ENCODE measurements around the gene COQ7. TPM values are rescaled to one million over a fixed set of nuclear protein-coding genes. Genes with fewer than 3 reads are reported as not detected.

The COQ7 gene
- total RNA-seq, result 10 to 100 TPM; 33.8 to 34.9 TPM
- polyA plus RNA-seq (ENCODE audit: insufficient read length in 2 of 2), result 10 to 100 TPM; 36.2 to 38.0 TPM
- long read RNA-seq, donor 1, transcript COQ7-201 (6 exons, 2,657 nt), result major isoform, 13 of 18 reads
- long read RNA-seq, donor 1, partial matches to known transcripts, result 0 of 18 reads
- long read RNA-seq, donor 1, other reads (novel, unspliced or antisense), result 0 of 18 reads
- long read RNA-seq, donor 2, partial matches to known transcripts, result 0 of 2 reads
- long read RNA-seq, donor 2, other reads (novel, unspliced or antisense), result 0 of 2 reads
- long read RNA-seq, donor 3, transcript COQ7-201 (6 exons, 2,657 nt), result major isoform, 6 of 7 reads
- long read RNA-seq, donor 3, partial matches to known transcripts, result 0 of 7 reads
- long read RNA-seq, donor 3, other reads (novel, unspliced or antisense), result 0 of 7 reads
- long read RNA-seq, donor 4, transcript COQ7-201 (6 exons, 2,657 nt), result major isoform, 5 of 6 reads
- long read RNA-seq, donor 4, partial matches to known transcripts, result 0 of 6 reads
- long read RNA-seq, donor 4, other reads (novel, unspliced or antisense), result 0 of 6 reads

DNA sequence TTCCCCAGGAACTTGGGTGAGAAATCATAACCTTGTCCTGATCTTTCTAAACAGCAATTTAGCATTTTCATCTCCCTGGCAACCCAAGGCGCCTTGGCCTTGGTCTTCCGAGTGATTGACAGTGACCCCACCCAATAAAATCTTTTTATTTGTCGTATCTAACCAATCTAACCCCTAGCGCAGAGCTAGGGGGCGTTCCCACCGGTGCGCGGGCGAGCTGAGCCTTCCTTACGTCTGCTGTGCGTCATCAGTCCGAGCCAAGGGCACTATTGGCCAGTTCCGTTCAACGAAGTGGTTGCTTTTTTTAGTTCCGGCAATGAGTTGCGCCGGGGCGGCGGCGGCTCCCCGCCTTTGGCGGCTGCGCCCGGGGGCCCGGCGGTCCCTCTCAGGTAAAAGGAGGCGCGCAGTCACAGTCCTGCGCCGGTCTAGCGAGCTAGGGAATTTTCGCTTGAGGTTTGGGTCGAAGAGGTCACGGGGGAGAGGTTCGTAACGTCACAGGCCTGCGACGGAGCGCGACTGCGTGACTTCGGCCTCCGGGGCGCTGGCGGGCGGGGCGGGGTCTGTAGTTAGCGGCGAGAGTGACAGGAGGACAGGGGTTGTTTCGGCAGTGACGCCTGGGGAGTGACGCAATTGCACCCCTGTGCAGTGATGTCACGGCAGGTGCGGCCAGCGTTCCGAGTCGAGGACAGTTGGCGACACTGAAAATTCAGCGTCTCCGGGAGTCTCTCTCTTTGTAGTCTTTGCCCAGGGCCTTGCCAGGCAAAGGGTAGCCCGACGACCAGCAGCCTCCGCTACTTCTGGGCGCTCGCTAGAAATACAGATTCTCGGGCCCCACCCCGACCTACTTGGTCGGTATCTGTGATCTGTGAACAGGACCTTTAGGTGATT lies at the start of gene COQ7:
COQ7 (plus strand) TSS at position 266 of the 888 bp plus-strand sequence; CDS start at position 317, 51 bp downstream.
- peak; percentile 98 to 100 (median 100) for DNase-seq (ENCODE audit: low read depth in 4 of 6, low spot score in 6 of 6)
- no peaks in the 10 kb centered on the region for H3K9me3 ChIP-seq (ENCODE audit: control insufficient read depth, insufficient read depth, low read length)
- peak within 1 kb of the TSS; percentile 94 for H3K27ac ChIP-seq (ENCODE audit: low read depth, low read length)
- under 1% methylated on average over 68 of the region's 68 CpGs for WGBS (ENCODE audit: insufficient coverage)
- no peaks in the 10 kb centered on the region for H3K27me3 ChIP-seq (ENCODE audit: control insufficient read depth, insufficient read depth, low read length)
- peaks cover 12% of the 10 kb centered on the region for H3K36me3 ChIP-seq (ENCODE audit: control insufficient read depth, insufficient read depth, low read length)
- peaks cover 18% of the 10 kb centered on the region for H3K4me1 ChIP-seq (ENCODE audit: control insufficient read depth, insufficient read depth, low read length)
- H3K4me3 ChIP-seq (ENCODE audit: low read depth, low read length), result peak within 1 kb of the TSS; percentile 96

DNA sequence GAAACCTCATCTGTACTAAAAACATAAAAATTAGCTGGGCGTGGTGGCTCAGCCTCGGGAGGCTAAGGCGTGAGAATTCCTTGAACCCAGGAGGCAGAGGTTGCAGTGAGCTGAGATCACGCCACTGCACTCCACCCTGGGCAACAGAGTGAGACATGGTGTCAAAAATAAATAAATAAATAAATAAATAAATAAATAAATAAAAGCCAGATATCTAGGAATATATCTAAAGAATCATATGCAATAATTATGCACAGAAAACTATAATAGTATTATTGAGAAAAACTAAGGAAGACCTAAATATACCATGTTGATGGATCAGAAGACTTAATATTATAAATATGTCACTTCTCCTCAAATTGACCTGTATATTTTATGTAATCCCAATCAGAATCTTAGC lies 46.7 kb upstream of the COQ7 start:
- H3K4me1 ChIP-seq (ENCODE audit: control insufficient read depth, insufficient read depth, low read length), result no peaks in the 10 kb centered on the region
- no peaks in the 10 kb centered on the region for H3K27me3 ChIP-seq (ENCODE audit: control insufficient read depth, insufficient read depth, low read length)
- H3K27ac ChIP-seq (ENCODE audit: low read depth, low read length), result no peak overlapping the region
- peaks cover 22% of the 10 kb centered on the region for H3K36me3 ChIP-seq (ENCODE audit: control insufficient read depth, insufficient read depth, low read length)
- DNase-seq (ENCODE audit: low read depth in 4 of 6, low spot score in 6 of 6), result no peak
- WGBS (ENCODE audit: insufficient coverage), result no CpG with 5 or more reads among the region's 4 CpGs
- no peak overlapping the region for H3K4me3 ChIP-seq (ENCODE audit: low read depth, low read length)
- no peaks in the 10 kb centered on the region for H3K9me3 ChIP-seq (ENCODE audit: control insufficient read depth, insufficient read depth, low read length)

DNA sequence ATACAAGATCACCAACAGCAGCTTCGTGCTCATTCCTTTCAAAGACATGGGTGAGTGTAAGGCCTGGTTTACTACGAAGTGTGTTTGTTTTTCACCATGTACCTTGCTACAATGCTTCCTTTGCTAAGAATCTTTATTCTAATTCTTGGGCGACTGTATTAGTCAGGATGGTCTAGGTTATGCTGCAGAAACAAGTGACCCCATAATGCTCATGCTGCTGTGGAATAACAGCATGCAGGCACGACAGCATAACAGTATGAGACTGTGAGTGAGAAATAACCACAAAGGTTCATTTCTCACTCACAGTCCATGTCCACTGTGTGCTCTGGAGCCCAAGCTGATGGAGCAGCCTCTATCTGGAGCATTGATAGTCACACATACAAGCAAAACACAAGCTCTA lies 45.7 kb upstream of the COQ7 start:
- Histone ChIP-seq H3K27me3 (ENCODE audit: control insufficient read depth, insufficient read depth, low read length) (no peaks in the 10 kb centered on the region), H3K9me3 (ENCODE audit: control insufficient read depth, insufficient read depth, low read length) (no peaks in the 10 kb centered on the region), H3K4me3 (ENCODE audit: low read depth, low read length) (no peak overlapping the region), H3K27ac (ENCODE audit: low read depth, low read length) (no peak overlapping the region), H3K36me3 (ENCODE audit: control insufficient read depth, insufficient read depth, low read length) (peaks cover 22% of the 10 kb centered on the region), H3K4me1 (ENCODE audit: control insufficient read depth, insufficient read depth, low read length) (no peaks in the 10 kb centered on the region)
- 93% methylated on average over 2 of the region's 4 CpGs for WGBS (ENCODE audit: insufficient coverage)
- DNase-seq (ENCODE audit: low read depth in 4 of 6, low spot score in 6 of 6), result no peak

DNA sequence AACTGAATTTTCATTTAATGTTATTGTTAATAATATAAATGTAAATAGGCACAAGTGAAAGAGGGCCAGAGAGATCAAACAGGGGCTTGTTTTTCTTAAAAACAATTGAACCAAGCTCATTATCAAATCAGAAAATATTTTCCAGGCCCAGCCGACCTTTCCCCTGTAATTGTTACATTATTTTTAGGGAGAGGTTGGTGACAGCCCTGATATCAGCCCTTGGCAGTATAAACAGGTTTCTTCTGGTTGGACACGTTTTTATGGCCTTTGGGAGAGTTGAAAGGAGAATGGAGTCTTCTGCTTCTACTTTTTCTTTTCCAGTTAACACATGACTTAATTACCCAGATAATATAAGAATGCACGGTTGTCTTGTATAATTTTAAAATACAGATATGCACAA lies 40.0 kb upstream of the COQ7 start:
- Histone ChIP-seq H3K4me1 (ENCODE audit: control insufficient read depth, insufficient read depth, low read length) (no peaks in the 10 kb centered on the region), H3K4me3 (ENCODE audit: low read depth, low read length) (no peak overlapping the region), H3K9me3 (ENCODE audit: control insufficient read depth, insufficient read depth, low read length) (no peaks in the 10 kb centered on the region), H3K27me3 (ENCODE audit: control insufficient read depth, insufficient read depth, low read length) (no peaks in the 10 kb centered on the region), H3K27ac (ENCODE audit: low read depth, low read length) (no peak overlapping the region), H3K36me3 (ENCODE audit: control insufficient read depth, insufficient read depth, low read length) (peaks cover 25% of the 10 kb centered on the region)
- no CpG with 5 or more reads among the region's 3 CpGs for WGBS (ENCODE audit: insufficient coverage)
- DNase-seq (ENCODE audit: low read depth in 4 of 6, low spot score in 6 of 6), result no peak

DNA sequence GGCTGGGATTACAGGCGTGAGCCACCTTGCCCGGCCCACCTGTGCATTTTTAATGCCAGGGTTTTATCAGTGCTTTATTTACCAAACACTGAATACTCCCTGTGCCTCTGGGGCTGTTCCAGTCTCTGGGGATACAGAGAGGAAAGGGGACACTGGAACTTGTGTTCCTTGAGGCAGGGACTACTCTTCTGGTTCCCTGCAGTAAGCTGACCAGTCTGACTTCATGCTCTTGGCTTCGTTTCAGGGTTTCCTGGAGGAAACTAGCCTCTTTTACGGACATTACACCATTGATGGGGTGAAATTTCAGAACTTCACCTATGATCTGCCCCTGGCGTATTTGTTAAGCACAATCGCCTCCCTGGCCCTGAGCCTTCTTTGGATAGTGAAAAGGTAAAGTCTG lies 37.4 kb upstream of the COQ7 start:
- WGBS (ENCODE audit: insufficient coverage), result 92% methylated on average over 5 of the region's 6 CpGs
- H3K36me3 ChIP-seq (ENCODE audit: control insufficient read depth, insufficient read depth, low read length), result peaks cover 13% of the 10 kb centered on the region
- DNase-seq (ENCODE audit: low read depth in 4 of 6, low spot score in 6 of 6), result no peak

DNA sequence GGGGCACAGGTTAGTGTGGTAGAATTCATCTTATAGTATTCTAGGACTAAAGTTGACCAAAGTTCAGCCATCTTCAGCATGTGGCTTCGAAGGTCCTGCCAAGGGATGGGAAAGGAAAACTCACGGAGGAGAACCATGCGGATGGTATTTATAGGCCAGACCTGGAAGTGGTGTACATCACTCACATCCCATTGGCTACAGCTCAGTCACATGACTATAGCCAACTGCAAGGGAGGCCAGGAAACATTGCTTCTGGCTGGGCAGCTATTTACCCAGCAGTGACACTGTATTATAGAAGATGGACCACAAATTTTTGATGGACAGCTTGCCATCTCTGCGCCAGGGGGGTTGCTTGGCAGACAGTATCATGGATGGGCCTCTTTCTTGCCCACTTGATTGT lies 35.7 kb upstream of the COQ7 start:
- Histone ChIP-seq H3K27ac (ENCODE audit: low read depth, low read length) (no peak overlapping the region), H3K4me1 (ENCODE audit: control insufficient read depth, insufficient read depth, low read length) (no peaks in the 10 kb centered on the region), H3K36me3 (ENCODE audit: control insufficient read depth, insufficient read depth, low read length) (peaks cover 16% of the 10 kb centered on the region), H3K27me3 (ENCODE audit: control insufficient read depth, insufficient read depth, low read length) (no peaks in the 10 kb centered on the region), H3K9me3 (ENCODE audit: control insufficient read depth, insufficient read depth, low read length) (no peaks in the 10 kb centered on the region), H3K4me3 (ENCODE audit: low read depth, low read length) (no peak overlapping the region)
- 100% methylated on average over 1 of the region's 4 CpGs for WGBS (ENCODE audit: insufficient coverage)
- no peak for DNase-seq (ENCODE audit: low read depth in 4 of 6, low spot score in 6 of 6)

More for the DNA sequence above, 37.4 kb upstream of the COQ7 start:
- Histone ChIP-seq H3K4me3 (ENCODE audit: low read depth, low read length) (no peak overlapping the region), H3K27me3 (ENCODE audit: control insufficient read depth, insufficient read depth, low read length) (no peaks in the 10 kb centered on the region), H3K27ac (ENCODE audit: low read depth, low read length) (no peak overlapping the region), H3K4me1 (ENCODE audit: control insufficient read depth, insufficient read depth, low read length) (no peaks in the 10 kb centered on the region), H3K9me3 (ENCODE audit: control insufficient read depth, insufficient read depth, low read length) (no peaks in the 10 kb centered on the region)

DNA sequence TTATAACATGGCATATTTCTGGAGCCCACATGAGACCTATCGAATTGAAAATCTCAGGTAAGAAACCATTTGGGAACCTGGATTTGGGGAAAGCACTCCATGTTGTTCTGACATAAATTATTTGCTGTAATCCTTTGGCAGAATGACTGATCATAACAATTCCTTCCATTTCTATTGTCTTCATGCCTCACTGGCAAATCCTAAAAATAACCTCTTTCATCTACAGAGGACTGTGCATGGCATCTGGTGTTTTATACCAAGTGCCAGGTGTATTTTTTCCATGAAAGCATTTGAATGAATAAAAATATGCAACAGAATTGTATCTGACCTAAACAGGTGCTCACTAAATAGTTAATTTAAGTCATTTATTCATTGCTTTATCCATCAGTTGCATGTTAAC lies 33.7 kb upstream of the COQ7 start:
- Histone ChIP-seq H3K9me3 (ENCODE audit: control insufficient read depth, insufficient read depth, low read length) (peaks cover 2% of the 10 kb centered on the region), H3K27me3 (ENCODE audit: control insufficient read depth, insufficient read depth, low read length) (no peaks in the 10 kb centered on the region), H3K27ac (ENCODE audit: low read depth, low read length) (no peak overlapping the region), H3K4me3 (ENCODE audit: low read depth, low read length) (no peak overlapping the region), H3K4me1 (ENCODE audit: control insufficient read depth, insufficient read depth, low read length) (no peaks in the 10 kb centered on the region), H3K36me3 (ENCODE audit: control insufficient read depth, insufficient read depth, low read length) (peaks cover 16% of the 10 kb centered on the region)
- no peak for DNase-seq (ENCODE audit: low read depth in 4 of 6, low spot score in 6 of 6)
- 86% methylated on average over 1 of the region's 1 CpG for WGBS (ENCODE audit: insufficient coverage)

DNA sequence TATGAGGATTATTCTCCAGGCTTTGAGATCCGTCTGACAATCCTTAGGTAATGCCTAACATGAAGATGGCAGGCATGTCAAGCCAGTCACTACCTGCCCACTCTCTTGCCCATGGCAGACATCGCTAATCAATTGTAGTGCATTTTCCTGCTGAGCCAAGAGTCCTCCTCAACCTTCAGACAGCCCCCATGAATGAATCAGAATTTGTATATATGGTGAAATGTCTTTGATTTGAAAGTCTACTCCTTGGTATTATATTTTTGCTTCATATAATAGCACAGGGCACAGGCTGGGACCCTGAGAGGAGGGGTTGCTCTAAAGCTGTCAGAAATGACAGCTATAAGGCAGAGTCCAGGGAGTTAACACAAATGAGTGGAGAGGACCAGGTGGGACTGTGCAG lies 27.0 kb upstream of the COQ7 start:
- WGBS (ENCODE audit: insufficient coverage), result 90% methylated on average over 1 of the region's 2 CpGs
- Histone ChIP-seq H3K9me3 (ENCODE audit: control insufficient read depth, insufficient read depth, low read length) (peaks cover 2% of the 10 kb centered on the region), H3K4me3 (ENCODE audit: low read depth, low read length) (no peak overlapping the region), H3K4me1 (ENCODE audit: control insufficient read depth, insufficient read depth, low read length) (no peaks in the 10 kb centered on the region), H3K27me3 (ENCODE audit: control insufficient read depth, insufficient read depth, low read length) (no peaks in the 10 kb centered on the region), H3K27ac (ENCODE audit: low read depth, low read length) (no peak overlapping the region), H3K36me3 (ENCODE audit: control insufficient read depth, insufficient read depth, low read length) (peaks cover 26% of the 10 kb centered on the region)
- DNase-seq (ENCODE audit: low read depth in 4 of 6, low spot score in 6 of 6), result no peak

DNA sequence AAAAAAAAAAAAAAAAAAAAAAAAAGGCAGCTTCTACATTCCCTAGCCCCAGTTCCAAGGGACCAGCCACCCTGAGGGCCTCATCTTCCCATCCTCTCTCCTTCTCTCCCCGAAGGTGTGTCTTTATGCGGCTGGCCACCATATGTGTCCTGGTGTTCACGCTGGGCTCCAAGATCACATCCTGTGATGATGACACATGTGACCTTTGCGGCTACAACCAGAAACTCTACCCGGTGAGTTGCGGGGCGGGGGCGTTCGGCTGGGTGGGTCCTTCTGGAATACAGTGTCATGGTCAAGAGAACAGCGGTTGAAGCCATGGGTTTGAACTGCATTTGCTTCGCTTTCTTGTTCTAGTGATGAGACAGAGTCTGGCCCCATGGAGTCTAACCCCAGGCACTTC lies 22.6 kb upstream of the COQ7 start:
- DNase-seq (ENCODE audit: low read depth in 4 of 6, low spot score in 6 of 6), result no peak
- H3K4me3 ChIP-seq (ENCODE audit: low read depth, low read length), result no peak overlapping the region
- H3K27me3 ChIP-seq (ENCODE audit: control insufficient read depth, insufficient read depth, low read length), result no peaks in the 10 kb centered on the region
- no peaks in the 10 kb centered on the region for H3K4me1 ChIP-seq (ENCODE audit: control insufficient read depth, insufficient read depth, low read length)
- no peak overlapping the region for H3K27ac ChIP-seq (ENCODE audit: low read depth, low read length)
- no peaks in the 10 kb centered on the region for H3K9me3 ChIP-seq (ENCODE audit: control insufficient read depth, insufficient read depth, low read length)
- 91% methylated on average over 11 of the region's 11 CpGs for WGBS (ENCODE audit: insufficient coverage)
- peaks cover 29% of the 10 kb centered on the region for H3K36me3 ChIP-seq (ENCODE audit: control insufficient read depth, insufficient read depth, low read length)

All from spinal cord (tissue), 10 donors.